GM12874 (cell line): ENCODE results near the gene TMEM59L.

ENCODE experiments used
- TF ChIP-seq, protein P1 (sequence below): IDR thresholded peaks from 2 replicates; pipeline ENCODE4 v1.5.1; 2011; ENCODE audit warnings: low read depth, mild to moderate bottlenecking, control low read depth, low read length, moderate library complexity; ENCODE audit not compliant: insufficient read depth

The TMEM59L gene

DNA sequence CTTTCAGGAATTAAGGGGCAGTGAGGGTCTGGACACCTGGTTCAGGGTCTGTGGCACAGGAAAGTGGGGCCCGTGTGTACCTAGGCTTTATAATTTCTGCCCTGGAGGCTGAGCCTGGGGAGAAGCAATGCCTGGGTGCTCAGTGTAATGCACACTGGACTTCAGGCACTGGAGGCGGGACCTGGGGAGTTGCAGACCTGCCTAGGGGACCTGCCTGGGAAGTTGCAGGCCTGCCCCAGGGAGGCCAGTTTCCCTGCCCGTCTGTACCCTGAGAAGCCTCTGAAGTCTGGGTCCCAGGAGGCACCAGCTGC, 2.5 kb upstream of the TMEM59L start:
- TF ChIP-seq, protein P1, sequence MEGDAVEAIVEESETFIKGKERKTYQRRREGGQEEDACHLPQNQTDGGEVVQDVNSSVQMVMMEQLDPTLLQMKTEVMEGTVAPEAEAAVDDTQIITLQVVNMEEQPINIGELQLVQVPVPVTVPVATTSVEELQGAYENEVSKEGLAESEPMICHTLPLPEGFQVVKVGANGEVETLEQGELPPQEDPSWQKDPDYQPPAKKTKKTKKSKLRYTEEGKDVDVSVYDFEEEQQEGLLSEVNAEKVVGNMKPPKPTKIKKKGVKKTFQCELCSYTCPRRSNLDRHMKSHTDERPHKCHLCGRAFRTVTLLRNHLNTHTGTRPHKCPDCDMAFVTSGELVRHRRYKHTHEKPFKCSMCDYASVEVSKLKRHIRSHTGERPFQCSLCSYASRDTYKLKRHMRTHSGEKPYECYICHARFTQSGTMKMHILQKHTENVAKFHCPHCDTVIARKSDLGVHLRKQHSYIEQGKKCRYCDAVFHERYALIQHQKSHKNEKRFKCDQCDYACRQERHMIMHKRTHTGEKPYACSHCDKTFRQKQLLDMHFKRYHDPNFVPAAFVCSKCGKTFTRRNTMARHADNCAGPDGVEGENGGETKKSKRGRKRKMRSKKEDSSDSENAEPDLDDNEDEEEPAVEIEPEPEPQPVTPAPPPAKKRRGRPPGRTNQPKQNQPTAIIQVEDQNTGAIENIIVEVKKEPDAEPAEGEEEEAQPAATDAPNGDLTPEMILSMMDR, result no peak

DNA sequence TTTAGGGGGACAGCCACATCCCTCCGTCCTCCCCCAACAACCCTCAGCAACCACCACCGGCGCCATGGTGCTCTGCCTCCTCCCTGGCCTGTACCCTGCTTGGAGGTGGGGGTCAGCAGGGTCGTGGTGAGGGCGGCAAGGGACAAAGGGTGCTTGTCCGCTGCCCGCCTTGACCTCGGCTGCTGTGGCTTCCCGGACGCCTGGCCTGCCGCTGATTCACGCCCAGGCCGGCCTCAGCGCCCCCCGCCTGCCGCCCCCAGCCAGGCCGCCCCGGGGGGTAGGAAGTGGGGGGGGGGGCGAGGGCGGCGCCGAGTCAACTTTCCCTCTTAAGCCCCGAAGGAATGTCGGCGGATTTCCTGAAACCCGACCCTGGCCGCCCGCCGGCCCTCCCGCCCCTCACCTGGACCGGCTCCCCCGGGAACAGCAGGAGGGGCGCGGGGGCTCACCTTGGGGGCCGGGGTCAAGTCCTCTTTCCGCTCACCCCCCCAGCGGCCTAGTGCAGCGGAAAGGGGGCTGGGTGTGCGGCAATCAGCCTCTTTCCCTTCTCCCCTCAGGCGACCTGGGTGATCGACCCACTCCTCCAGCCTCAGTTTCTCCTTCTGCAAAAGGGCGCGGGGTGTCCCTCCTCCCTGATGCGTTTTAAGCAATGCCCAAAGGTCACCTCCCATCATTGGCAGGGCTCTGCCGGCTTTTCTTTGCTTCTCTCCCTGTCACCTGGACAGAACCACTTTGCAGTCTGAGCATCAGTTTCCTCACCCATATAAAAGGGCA, 1.9 kb upstream of the TMEM59L start:
- TF ChIP-seq, protein P1, result no peak

DNA sequence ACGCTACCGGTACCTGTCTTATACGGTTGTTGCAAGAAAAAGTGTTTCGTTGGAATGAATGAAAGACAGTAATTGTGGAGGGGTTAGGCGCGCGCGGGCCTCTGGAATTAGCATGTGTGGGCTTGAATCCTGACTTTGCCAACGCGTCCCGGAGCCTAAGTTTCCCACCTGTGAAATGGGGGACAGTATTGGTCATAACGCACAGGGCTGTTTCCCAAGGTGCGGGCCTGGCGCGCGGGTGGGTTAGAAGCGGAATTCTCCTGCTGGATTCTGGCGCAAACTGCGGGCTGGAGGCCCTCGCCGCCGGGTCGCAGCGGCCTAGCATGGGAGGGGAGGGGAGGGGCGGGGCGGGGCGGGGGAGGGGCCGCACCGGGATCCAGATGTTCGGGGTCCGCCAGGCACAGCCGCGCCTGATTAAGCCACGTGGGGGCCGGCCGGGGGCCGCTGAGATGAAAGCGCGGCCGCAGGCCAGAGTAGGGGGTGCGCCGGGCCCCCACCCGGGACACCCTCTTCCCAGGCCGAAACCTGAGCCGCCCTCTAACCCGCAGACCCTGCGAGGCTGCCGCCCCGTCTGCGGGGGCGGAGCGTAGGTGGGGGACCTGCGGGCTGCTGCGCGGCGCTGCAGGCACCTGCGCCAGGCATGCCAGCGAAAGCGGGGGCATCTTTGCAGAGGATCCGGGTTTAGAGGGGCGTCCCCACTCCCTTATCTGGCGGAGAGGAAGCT, 1.2 kb upstream of the TMEM59L start:
- TF ChIP-seq, protein P1, result no peak

DNA sequence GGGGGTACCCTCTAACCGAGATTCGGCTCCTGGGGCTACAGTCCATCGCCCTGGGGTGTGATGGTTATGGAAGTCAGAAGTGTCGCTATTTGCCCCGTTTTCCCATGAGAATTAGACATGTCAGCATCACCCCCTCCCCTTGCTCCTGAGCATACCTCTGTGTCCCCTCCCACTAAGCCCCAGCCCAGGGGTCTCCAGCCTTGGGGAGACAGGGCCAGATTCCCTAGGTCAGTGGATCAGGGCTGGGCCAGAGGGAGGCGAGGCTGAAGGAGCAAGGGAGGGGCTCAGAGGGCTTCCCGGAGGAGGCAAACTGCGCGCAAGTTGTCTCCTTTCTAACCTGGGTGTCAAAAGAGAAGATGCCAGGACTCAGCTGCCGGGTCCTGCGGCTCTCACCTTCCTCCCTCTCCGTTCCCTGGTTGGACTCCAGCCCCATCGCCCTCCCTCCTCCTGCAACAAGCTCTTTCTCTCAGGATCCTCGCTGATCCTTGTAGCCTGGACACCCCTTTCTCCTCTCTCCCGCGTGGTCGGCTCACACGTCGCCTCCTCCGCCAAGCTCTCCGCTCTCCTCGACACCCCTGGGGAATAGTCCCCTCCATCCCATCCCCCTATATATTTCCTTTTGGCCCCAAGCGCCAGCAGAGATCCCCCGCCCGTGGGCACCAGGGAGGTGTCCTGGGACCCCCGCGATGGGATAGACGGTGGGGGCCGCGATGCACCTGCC, 459 bp upstream of the TMEM59L start:
- TF ChIP-seq, protein P1, result no peak

DNA sequence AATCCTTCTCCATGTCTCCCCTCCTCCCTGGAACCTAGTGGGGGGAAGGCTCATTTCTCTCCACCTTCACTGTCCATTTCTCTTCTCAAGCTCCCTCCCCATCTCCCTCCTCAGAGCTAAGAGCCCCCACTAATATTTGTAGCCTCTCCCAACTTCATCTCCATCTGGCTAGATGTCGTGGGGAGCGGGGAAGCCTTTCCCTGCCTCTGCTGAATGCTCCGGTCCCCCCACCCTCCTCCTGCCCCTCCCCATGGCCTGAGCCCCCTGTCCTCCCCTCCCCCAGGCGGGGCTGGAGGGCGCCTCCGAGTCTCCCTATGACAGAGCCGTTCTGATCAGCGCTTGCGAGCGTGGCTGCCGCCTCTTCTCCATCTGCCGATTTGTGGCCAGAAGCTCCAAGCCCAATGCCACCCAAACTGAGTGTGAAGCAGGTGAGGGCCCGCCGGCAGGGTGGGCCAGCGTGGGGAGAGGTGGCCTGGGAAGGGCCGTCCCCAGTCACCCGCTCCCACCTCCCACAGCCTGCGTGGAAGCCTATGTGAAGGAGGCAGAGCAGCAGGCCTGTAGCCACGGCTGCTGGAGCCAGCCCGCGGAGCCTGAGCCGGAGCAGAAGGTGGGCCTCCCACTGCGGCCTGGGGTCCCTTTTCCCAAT, 1.0 kb downstream of the TMEM59L start:
- TF ChIP-seq, protein P1, result no peak

DNA sequence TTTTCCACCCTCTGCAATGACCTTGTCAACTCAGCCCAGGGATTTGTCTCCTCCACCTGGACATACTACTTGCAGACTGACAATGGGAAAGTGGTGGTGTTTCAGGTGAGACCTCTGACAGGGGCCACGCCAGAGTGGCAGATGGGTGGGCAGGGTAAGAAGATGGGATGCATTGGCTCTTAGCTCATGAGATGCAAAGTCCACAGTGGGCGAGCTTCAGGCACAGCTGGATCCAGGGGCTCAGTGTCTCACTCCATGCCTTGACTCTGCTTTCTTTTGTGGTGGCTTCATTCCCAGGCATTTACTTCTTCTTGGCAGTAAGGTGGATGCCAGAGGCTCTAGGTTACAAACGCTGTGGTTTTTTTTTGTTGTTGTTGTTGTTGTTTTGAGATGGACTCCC, 3.4 kb downstream of the TMEM59L start:
- TF ChIP-seq, protein P1, result no peak

DNA sequence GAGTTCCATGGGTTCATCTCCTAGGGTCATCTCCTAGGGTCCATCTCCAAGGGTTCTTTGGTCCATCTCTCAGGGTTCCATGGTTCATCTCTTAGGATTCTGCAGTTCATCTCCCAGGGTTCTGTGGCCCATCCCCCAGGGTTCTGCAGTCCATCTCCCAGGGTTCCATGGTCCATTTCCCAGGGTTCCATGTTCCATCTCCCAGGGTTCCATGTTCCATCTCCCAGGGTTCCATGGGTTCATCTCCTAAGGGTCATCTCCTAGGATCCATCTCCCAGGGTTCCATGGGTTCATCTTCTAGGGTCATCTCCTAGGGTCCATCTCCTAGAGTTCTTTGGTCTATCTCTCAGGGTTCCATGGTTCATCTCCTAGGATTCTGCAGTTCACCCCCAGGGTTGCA, 4.9 kb downstream of the TMEM59L start:
- TF ChIP-seq, protein P1, result no peak
